T-helper 2 cell (primary cell): ENCODE measurements around the gene RARB.

Experiments
- DNase-seq, 5 experiments: peaks; one replicate each; pipeline versions ENCODE4 v3.0.0 to v3.0.0-alpha.2; 2012 to 2022

The RARB gene

GRCh38 chr3:25510797-25511196 lies 82.7 kb downstream of the RARB start:
- no peak for DNase-seq

DNA sequence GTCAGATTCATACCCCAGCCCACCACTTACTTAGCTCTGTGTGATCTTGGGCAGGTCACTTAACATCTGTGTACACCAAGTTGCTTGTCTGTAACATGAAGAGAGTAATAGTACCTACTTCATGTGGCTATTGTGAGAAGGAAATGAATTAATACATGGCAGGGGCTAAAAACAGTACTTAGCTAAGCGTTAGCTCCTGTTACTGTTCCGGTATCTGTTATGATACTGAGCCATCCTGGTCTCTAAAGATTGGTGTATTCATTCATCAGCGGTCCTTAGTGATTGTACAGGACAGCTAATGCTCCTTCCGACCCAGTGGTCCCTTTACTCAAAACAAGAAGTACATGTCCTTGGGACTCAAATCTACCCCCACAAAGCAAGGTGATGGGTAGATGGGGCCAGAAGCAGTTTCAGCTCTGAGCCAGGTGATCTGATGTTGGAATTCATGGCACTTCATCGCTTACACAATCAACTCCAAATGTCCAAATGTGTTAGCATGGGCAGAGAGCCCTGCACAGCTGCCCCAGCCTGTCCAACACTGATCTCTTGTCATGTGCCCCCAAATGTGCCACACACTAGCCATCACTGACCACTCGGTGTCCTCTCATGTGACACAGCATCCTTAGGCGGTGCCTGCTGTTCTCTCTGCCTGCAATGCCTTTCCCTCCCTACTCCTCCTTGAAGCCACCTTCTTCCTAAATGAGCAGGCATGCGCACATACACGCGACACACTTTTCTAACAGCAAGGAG lies 84.1 kb downstream of the RARB start:
- no peak for DNase-seq

- no peak for DNase-seq
Measured at GRCh38 chr3:25513642-25514266, 85.7 kb downstream of the RARB start.

GRCh38 chr3:25515171-25515570 lies 87.1 kb downstream of the RARB start:
- no peak for DNase-seq

GRCh38 chr3:25520926-25521559 lies 93.0 kb downstream of the RARB start:
- DNase-seq, result no peak

- no peak for DNase-seq
Measured at GRCh38 chr3:25527336-25527735, 99.3 kb downstream of the RARB start.

DNA sequence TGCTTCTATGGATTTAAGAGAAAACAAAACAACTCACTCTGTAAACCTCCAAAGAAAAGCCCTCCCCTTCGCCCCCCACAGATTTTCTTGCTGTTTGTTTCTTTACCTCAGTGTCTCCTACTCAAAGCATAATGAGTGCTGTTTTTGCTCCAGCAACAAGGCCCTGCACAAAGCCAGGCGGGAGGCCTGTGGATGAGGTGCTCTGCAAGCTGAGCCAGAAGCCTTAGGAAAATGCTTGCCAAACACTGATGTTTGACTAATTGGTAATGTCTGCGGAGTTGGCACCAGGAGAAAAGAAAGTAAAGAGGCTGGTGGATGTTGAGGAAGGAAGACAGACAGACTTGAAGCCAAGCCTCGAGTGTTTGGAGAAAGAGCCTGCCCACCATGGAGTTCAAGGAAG lies 99.7 kb downstream of the RARB start:
- DNase-seq, result no peak

DNA sequence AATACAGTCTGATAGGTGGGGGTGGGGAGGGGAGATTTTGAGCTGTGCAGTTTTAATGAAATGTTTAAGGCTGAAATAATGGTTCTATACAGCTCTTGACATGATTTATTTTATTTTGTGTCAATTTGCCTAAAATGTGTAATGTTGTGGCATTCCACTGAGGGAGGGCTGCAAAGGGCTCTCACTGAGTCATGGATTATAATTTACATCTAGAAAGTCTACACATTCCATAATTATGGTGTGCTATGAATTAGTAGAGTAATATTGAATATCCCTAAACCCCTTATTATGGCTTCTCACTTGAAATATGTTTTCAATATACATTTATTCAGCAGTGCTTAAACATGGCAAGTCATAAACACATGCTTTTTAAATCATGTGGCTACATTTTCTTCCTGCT lies 103.9 kb downstream of the RARB start:
- DNase-seq, result no peak

GRCh38 chr3:25532431-25533162 lies 104.5 kb downstream of the RARB start:
- DNase-seq, result peak in 1 of 5 experiments; percentile 13

GRCh38 chr3:25533399-25533798 lies 105.3 kb downstream of the RARB start:
- no peak for DNase-seq

DNA sequence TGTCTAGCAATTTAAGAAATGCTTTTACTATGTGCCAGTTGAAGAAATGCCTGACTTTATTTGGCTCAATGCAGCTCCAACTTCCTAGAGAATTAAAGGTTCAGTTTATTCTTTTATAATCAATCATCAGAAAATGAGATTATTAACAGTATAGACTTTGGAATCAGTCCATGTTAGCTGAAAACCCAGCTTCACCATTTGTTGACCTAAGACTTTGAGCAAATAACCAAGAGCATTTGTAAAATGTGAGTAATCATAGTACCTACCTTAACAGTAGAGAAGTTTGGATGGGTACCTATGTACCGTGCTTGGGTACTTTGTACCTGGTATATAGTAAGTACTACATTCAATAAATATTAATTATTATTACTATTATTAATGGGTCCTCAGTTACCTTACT lies 105.9 kb downstream of the RARB start:
- DNase-seq, result no peak

- DNase-seq, result no peak
Measured at GRCh38 chr3:25536521-25537391, 108.7 kb downstream of the RARB start.

- no peak for DNase-seq
Measured at GRCh38 chr3:25537516-25537915, 109.5 kb downstream of the RARB start.

DNA sequence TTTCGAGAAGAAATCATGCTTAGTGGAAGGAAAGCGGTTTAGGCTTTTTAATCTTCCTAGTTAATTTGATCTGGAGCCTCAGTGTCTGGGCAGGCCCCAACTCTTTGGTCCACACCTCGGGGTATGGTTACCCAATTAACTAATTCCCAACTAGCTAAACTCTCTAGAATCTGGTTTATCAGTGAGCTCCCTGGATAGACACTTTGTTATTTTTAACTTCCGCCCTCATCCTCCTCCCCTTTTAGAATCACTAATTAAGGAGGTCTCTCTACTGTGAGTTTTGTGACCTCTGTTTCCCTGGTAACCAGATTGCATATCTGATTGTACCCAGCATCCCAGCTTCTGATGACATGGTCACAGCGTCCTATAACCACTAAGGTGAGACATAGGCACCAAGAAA lies 112.2 kb downstream of the RARB start:
- no peak for DNase-seq

DNA sequence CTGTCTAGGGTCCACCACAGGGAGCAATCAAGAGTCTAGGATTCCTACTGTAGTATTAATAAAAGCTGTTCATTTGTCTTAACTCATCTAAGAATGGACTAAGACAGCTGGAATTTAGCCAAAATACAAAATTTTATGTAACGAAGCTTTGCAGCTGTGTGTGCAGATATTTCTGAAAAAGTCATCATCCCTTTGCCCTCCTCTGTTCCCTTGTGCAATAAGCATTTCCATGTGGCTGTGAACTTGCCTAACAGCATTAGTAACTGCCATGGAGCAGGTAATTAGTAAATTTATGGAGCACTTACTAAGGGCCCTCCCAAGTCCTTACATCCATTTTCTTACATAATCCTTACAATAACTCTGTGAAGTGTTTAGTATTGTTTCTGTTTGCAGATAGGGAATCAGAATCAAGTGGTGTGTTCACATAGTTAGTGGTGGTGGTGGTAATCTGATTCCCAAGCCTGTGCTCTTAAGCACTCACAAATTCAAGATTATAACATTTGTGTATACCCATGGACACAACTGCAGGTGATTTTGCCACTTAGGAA lies 114.5 kb downstream of the RARB start:
- DNase-seq, result no peak

DNA sequence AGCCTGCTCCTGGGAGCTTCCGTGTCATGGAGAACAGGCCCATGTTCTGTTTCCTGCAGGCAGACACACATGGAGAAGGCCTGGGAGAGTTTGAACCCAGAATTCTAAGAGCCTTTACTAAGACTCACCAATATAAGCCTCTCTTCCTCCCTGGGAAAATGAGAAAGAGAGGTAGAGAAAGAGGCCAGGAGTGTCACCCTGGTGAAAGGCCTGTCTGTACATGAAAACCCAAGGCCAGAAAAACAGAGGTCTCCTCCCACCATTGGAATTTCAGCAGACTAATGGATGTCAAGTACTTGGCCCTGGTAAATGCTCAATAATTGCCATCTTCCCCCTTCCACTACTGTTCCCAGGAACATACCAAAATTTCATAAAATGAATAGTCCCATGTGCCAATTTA lies 119.0 kb downstream of the RARB start:
- no peak for DNase-seq

DNA sequence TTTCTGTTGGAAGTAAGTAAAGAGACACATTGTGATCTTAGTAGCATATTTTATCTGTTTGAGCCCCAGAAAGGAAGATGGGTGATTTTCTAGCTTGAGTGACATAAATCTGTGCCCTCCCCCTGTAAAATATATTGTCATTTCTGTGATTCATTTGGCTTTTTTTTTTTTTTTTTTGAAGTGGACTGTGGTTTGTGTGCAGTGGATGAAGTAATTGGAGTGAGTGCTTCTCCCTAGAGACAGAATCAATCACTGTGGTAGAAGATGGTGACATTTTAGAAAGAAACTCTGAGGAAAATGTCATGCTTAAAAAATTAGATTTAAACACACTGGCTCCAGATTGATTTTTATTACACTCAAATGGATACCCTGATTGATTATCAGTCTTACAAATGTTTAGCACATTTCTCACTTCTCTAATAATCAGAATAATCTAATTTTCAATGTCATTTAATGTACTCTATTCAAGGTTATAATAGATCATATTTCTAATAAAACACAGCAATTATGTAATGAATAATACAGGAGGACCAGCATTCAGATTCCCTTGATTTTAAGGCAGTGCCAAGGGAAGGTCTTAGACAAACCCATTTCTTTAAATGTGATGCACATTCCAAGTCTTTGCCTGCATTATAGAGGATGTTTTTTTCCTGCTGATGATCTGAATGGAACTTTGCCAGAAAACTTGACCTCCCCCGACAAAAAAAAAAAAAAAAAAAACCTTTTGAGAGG lies 120.0 kb downstream of the RARB start:
- no peak for DNase-seq

GRCh38 chr3:25548836-25549235 lies 120.8 kb downstream of the RARB start:
- no peak for DNase-seq

DNA sequence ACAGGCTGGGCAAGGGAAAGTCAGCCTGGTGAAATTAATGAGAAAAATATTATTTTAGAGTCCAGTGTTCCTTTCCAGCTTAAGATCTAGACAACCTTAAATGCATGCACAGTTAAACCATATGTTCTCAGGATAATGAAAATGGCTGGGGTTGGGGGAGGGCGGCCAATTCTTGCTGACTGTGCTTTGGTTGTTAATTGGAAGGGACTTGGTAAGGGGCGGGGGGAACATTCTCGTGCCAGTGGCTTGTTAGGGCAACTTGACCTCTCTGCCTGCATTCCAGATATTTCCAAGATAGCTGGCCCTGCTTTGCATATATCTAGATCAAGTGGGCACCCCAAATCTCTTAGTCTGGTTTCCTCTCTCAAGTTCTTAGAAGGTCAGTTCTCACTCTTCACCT lies 124.2 kb downstream of the RARB start:
- no peak for DNase-seq

GRCh38 chr3:25554376-25554775 lies 126.3 kb downstream of the RARB start:
- DNase-seq, result no peak

- no peak for DNase-seq
Measured at GRCh38 chr3:25555695-25556437, 127.8 kb downstream of the RARB start.
